HG02852 (cell line): ENCODE measurements around the gene CFI.

Experiments
- ATAC-seq: cut with Tn5 transposase; IDR thresholded peaks from one replicate; pipeline ENCODE4 v1.9.1; 2021; ENCODE audit warnings: mild to moderate bottlenecking, moderate library complexity; ENCODE audit not compliant: unreplicated experiment

The CFI gene

DNA sequence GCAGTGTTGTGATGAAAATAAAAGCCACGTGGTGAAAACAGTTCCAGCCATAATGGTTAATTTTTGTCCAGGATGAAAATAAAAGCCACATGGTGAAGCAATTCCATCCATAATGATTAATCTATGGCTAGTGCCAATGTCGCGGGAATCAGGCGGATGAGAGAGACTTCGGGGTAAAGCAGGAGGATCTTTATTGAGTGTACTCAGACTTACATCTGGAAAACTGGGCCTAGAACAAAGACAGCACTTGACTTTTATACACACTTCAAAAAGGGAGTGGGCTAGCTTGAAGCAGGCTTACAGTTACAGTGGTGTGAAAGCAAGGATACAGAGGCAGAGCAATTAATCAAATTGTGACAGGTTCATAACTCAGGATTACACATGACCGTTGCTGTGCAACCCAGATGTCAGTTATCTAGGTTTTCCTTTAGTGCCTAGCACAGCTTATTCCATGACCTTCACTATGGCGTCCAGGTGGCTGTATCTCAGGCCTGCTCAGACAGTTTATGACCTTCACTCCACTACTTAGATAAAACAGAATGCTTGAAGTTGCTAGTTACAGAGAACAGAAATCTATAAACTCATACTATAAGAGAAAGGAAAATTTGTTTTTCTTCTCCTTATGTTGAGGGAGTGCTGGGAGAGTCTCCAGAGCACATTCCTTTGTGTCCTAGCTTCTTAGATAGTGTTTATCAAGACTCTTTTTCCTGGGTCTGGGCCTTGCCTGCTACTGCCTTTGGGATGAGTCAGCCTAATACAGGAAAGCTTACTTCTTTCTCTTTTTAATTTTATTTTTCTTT, 66.0 kb downstream of the CFI start:
- no peak for ATAC-seq

DNA sequence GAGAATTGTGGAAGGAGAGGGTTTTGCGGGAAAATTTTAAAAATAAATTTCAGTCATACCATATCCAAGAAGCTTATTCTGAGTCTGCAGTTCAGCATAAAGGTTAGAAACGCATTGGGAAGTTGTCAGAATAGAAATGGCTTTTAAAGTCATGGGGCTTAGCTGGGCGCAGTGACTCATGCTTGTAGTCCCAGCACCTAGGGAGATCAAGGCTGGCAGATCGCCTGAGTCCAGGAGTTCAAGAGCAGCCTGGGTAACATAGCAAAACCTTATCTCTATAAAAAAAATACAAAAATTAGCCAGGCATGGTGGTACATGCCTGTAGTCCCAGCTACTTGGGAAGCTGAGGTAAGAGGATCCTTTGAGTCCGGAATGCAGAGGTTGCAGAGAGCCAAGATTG, 68.1 kb downstream of the CFI start:
- ATAC-seq, result no peak

- ATAC-seq, result no peak
These were observed 70.9 kb downstream of the CFI start for GRCh38 chr4:109730619-109731545.

GRCh38 chr4:109729718-109730618, 71.8 kb downstream of the CFI start, which contains the start of gene PLA2G12A:
TSS of gene PLA2G12A (minus strand) at chr4:109730070. CDS start at chr4:109729809, 261 bp downstream.
- peak; percentile 78 for ATAC-seq

DNA sequence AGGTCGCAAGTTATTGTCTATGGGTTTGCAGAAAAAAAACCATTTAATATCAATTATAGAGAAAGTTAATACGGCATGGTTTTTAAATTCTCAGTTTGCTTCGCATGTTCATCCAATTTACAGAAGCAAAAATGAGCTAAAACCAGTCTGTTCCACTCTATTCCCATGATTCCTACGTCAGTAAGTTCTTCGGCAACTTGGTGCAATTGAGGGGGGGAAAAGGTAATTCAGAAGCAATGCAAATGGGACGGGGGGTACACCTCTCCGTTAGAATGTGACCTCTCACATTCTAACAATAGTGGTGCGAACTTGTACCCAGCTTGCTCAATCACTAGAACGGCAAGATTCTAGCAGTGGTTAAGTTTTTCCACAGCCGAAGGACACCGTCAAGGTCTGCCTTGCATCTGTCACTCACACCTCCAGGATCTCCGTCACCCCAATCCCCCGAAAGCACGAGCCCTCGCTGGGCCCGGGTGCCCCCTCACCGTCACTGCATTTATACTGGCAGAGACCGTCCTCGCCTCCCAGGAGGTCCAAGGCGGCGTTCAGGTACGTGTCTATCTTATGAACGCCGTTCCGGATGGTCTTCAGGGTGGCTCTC, 72.6 kb downstream of the CFI start:
- ATAC-seq, result no peak

DNA sequence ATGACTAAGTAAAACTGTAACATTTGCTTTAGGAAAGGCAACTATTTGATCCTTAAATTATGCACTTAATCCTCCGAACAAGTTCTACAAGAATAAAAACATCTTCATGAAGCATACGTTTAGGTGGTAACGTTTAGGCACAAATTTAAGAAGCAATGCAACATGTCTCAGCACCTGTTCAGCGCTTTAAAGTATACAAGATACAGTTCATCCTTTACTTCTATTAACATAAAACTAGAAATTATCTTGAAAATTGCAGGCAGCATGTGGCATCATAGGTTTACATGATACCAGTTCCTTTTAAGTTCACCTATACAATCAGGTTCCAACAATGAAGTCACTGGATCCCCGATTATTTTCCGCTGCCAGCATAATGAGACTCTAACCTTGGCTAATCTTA, 73.4 kb downstream of the CFI start:
- ATAC-seq, result no peak

DNA sequence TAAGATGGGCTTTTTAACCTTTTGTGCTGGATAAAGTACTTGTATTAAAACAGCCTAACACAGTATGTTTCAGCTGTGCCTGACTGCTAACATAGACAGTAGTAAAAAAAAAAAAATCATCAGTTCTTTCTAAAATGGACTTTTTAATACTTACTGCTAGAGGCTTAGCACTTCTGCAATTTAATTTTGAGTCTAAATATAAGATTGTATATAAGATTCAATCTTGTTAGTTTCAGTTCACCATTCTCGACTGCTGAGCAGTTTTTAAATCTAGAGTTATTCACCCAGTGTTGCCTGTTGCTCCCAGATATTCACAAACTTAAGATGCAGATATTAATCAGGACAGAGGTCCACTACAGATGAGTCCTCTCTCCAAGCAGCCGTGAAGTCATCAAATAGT, 78.7 kb downstream of the CFI start:
- ATAC-seq, result no peak

DNA sequence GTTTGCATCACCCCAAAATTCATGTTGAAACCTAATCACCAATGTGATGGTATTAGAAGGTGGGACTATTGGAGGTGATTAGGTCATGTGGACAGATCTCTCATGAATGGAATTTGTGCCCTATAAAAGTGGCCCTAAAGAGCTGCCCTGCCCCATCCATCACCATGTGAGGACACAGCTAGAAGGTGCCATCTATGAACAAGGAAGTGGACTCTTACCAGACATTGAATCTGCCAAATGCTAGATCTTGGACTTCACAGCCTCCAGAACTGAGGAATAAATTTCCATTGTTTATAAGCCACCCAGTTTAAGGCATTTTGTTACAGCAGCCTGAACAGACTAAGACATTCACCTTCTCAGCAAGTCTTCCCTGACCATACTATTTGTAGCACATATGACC, 79.4 kb downstream of the CFI start:
- no peak for ATAC-seq

DNA sequence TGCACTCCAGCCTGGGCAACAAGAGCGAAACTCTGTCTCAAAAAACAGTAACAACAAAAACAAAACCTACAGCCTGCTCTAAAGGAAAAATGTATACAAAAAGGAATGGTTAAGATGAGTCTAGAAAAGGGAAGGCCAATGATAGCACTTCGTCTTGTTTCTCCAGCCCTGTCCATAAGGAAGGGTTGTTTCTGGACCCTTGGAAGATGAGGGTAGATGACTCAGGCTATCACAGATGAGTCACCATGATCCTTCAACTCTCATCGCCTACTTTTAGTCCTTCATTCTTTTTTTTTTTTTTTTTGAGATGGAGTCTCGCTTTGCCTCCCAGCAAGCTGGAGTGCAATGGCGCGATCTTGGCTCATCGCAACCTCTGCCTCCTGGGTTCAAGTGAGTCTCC, 80.8 kb downstream of the CFI start:
- ATAC-seq, result no peak

- ATAC-seq, result no peak
These were observed 82.2 kb downstream of the CFI start for GRCh38 chr4:109719604-109720003.

DNA sequence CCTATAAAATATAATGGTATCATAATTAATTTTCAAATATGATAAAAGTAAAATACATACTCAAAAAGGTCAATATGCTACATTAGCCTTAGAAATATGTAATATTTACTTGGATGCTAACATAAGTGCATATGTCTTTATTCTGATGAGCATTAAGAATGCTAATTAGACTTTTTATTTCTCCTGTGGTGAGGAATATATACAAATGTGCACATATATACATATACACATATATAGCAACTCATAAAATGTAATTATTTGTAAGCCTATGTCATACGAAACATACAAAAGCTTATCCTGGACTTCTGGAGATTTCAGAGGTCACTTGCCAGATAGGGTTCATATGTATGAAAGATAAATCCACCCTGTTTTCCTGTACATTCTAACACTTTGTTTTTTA, 83.0 kb downstream of the CFI start:
- ATAC-seq, result no peak

GRCh38 chr4:109713500-109713899, 88.3 kb downstream of the CFI start:
- no peak for ATAC-seq

GRCh38 chr4:109708990-109709389, 92.8 kb downstream of the CFI start:
- peak; percentile 99 for ATAC-seq

DNA sequence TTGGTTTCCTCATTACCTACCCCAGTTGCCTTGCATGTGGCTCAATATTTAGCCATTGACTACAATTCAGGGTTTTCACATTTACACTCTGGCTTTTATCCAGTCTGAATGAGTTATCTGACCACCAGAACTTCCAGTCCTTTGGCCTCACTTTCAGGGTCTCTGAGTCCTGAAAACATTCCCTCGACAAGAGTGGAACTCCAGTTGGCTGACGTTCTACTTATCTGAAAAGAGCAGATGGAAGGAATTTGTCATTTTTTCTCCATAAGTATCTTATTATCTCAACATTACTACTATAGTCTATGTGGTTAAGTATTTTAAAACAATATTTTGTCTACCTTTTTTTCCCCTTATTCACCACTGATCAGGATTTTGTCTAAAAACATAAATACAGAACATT, 93.4 kb downstream of the CFI start:
- no peak for ATAC-seq

DNA sequence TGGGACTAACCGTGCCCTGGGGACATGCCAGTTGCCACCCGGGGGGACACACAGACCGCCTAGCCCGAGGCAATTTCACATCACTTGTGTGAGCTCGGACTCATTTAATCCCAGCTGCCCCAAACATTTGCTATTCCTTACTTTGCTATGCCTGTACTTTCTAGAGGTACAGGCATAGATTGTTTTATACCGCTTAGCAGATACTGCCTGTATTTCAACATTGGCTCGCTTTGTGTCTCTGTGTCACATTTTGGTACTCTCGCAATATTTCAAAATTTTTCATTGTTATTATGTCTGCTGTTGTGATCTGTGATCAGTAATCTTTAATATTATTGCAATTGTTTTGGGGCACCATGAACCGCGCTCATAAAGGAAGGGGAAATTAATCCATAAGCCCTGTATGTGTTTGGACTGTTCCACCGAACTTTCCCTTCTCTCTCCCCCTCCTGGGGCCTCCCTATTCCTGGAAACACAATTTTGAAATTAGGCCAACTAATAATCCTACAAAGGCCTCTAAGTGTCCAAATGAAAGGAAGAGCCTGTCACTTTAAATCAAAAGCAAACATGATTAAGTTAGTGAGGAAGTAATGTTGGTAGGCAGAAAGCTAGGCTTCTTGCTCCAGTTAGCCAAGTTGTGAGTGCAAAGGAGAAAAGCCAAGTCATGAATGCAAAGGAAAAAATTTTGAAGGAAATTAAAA, 98.0 kb downstream of the CFI start:
- no peak for ATAC-seq

- peak; percentile 75 for ATAC-seq
These were observed 98.7 kb downstream of the CFI start, which contains the start of gene CASP6 for GRCh38 chr4:109702950-109703663. TSS of gene CASP6 (minus strand) at chr4:109703445. CDS start at chr4:109703395, 50 bp downstream.

DNA sequence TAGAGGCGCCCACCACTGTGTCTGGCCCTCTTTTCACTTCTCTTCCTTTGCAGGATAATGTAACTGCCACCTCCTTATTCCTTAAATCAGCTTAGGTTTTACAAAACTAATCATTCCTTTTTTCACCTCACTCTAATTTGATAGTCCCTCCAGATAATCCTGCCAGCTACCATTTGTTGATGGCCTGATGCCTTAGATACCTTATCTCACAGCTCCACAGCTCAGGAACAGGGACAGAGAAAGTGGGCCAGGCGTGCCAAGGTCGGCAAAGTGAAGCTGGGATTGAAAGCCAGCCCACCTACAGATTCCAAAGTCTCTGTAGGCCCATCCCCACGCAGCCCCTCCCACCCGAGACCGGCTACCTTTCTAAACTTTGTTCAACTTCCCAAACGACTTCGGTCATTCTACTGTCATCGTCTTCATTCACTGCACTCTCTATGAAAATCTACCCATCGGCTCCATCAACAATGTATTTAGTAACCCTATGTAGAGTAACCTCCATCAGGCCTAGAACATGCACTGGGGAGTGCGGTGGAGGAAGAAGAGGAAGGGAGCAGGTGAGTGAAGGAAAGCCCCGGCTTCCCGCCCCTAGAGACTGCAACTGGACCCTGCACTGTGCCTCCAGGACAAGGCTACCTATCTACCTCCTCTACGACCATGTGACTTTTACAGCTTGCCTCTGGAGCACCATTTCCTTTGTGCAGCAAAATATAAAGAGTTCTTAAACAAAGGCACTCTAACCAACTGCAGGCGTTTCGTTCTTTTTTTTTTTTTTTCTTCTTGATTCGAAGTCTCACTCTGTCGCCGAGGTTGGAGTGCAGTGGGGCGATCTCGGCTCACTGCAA, 100.0 kb downstream of the CFI start:
- no peak for ATAC-seq

- no peak for ATAC-seq
These were observed 102.1 kb downstream of the CFI start for GRCh38 chr4:109699553-109700225.
